OCI-LY3 (cell line): ENCODE results near the gene WDR59.
"Not testable (repeated sequence)": the region's sequence is repeated elsewhere in the genome, so short reads cannot be mapped to it uniquely, and the experiment has no call there.

Experiments used
- H2AFZ ChIP-seq: fragments of 200-600, 300-600 bp; shearing (Covaris generic); 2 replicates; pipeline ENCODE4 v1.6.0; 2014; ENCODE audit warnings: antibody characterized with exemption, low read depth, low read length
- H3K27ac ChIP-seq: fragments of 200-600, 300-600 bp; sonication (generic); 2 replicates; pipeline ENCODE4 v1.5.1; 2014; ENCODE audit warnings: mild to moderate bottlenecking, low read length, moderate library complexity, mixed read lengths
- H3K27me3 ChIP-seq: fragments of 200-600, 300-600 bp; sonication (generic); 2 replicates; pipeline ENCODE4 v1.6.1; 2014; ENCODE audit warnings: low read depth, low read length, mixed read lengths
- H3K36me3 ChIP-seq: fragments of 200-600, 300-600 bp; sonication (generic); replicated peaks from 2 replicates; pipeline ENCODE3; 2014; ENCODE audit warnings: low read depth, low read length, mixed read lengths
- H3K4me1 ChIP-seq: fragments of 300-600, 200-600 bp; sonication (generic); 2 replicates; pipeline ENCODE4 v1.6.1; 2014; ENCODE audit warnings: low read length, mixed read lengths
- H3K4me2 ChIP-seq: fragments of 200-600, 300-600 bp; sonication (generic); 2 replicates; pipeline ENCODE4 v1.6.1; 2014; ENCODE audit warnings: low read length, mixed read lengths
- H3K4me3 ChIP-seq: fragments of 300-600, 200-600 bp; sonication (generic); 2 replicates; pipeline ENCODE4 v1.5.1; 2014; ENCODE audit warnings: antibody characterized with exemption, mild to moderate bottlenecking, low read length, moderate library complexity
- H3K79me2 ChIP-seq: fragments of 300-600, 200-600 bp; shearing (Covaris generic); 2 replicates; pipeline ENCODE4 v1.6.1; 2014; ENCODE audit warnings: mild to moderate bottlenecking, low read length, mixed read lengths
- H3K9ac ChIP-seq: fragments of 300-600, 200-600 bp; shearing (Covaris generic); 2 replicates; pipeline ENCODE4 v1.6.0; 2014; ENCODE audit warnings: mild to moderate bottlenecking, low read length, moderate library complexity
- H3K9me3 ChIP-seq: fragments of 200-600, 300-600 bp; shearing (Covaris generic); 2 replicates; pipeline ENCODE4 v1.6.1; 2014; ENCODE audit warnings: low read length, mixed read lengths; ENCODE audit not compliant: insufficient read depth
- H4K20me1 ChIP-seq: fragments of 200-600, 300-600 bp; sonication (generic); 2 replicates; pipeline ENCODE4 v1.6.1; 2016; ENCODE audit warnings: low read length, mixed read lengths; ENCODE audit not compliant: insufficient read depth
- CTCF ChIP-seq: fragments of 200-600, 300-600 bp; sonication (generic); IDR thresholded peaks from 2 replicates; pipeline ENCODE4 v1.5.1; 2014; ENCODE audit warnings: antibody characterized with exemption, low read length, low read depth
- EZH2phosphoT487 ChIP-seq: fragments of 200-600 bp; shearing (Covaris generic); IDR thresholded peaks from 2 replicates; pipeline ENCODE4 v1.6.1; 2018; ENCODE audit warnings: antibody characterized with exemption, mixed run types, low read depth

Gene WDR59

GRCh38 chr16:74847202-74847601 lies 137.7 kb downstream of the WDR59 start:
- H3K36me3 ChIP-seq, result no peaks in the 10 kb centered on the region
- H3K27me3 ChIP-seq, result no peaks in the 10 kb centered on the region; the same call in 1 of the 2 replicates
- H4K20me1 ChIP-seq, result no peaks in the 10 kb centered on the region
- H3K9ac ChIP-seq, result no peak overlapping the region
- no peak overlapping the region for H3K27ac ChIP-seq
- TF ChIP-seq CTCF, result no peak
- no peak for TF ChIP-seq EZH2phosphoT487
- H2AFZ ChIP-seq, result peak overlapping the region; percentile 13; the same call in 1 of the 2 replicates
- H3K4me2 ChIP-seq, result peak overlapping the region; percentile 46
- H3K4me3 ChIP-seq, result no peak overlapping the region
- no peaks in the 10 kb centered on the region for H3K9me3 ChIP-seq
- H3K79me2 ChIP-seq, result no peaks in the 10 kb centered on the region
- peaks cover 20% of the 10 kb centered on the region for H3K4me1 ChIP-seq

GRCh38 chr16:74846714-74847113 lies 138.2 kb downstream of the WDR59 start:
- H3K9me3 ChIP-seq, result no peaks in the 10 kb centered on the region
- H3K27me3 ChIP-seq, result peaks cover 4% of the 10 kb centered on the region
- peaks cover 20% of the 10 kb centered on the region for H3K4me1 ChIP-seq
- TF ChIP-seq EZH2phosphoT487, result no peak
- no peak for TF ChIP-seq CTCF
- H3K79me2 ChIP-seq, result no peaks in the 10 kb centered on the region
- H3K9ac ChIP-seq, result no peak overlapping the region
- peak overlapping the region; percentile 13; the same call in 1 of the 2 replicates for H2AFZ ChIP-seq
- H3K4me3 ChIP-seq, result no peak overlapping the region
- peak overlapping the region; percentile 46 for H3K4me2 ChIP-seq
- H3K36me3 ChIP-seq, result no peaks in the 10 kb centered on the region
- H4K20me1 ChIP-seq, result no peaks in the 10 kb centered on the region
- no peak overlapping the region for H3K27ac ChIP-seq

GRCh38 chr16:74844041-74844980 lies 140.6 kb downstream of the WDR59 start:
- no peaks in the 10 kb centered on the region for H3K79me2 ChIP-seq
- no peaks in the 10 kb centered on the region for H4K20me1 ChIP-seq
- H3K27me3 ChIP-seq, result peaks cover 4% of the 10 kb centered on the region
- H3K27ac ChIP-seq, result no peak overlapping the region
- no peaks in the 10 kb centered on the region for H3K36me3 ChIP-seq
- peaks cover 11% of the 10 kb centered on the region for H3K4me1 ChIP-seq
- no peak overlapping the region for H3K9ac ChIP-seq
- H3K4me2 ChIP-seq, result no peak overlapping the region
- no peak overlapping the region for H2AFZ ChIP-seq
- no peaks in the 10 kb centered on the region for H3K9me3 ChIP-seq
- no peak for TF ChIP-seq EZH2phosphoT487
- no peak for TF ChIP-seq CTCF
- no peak overlapping the region for H3K4me3 ChIP-seq

GRCh38 chr16:74843381-74844035 lies 141.4 kb downstream of the WDR59 start:
- not testable (repeated sequence) for H3K4me2 ChIP-seq, H4K20me1 ChIP-seq, H3K9me3 ChIP-seq, H3K27ac ChIP-seq, H3K27me3 ChIP-seq, H3K36me3 ChIP-seq, H3K79me2 ChIP-seq, H3K4me3 ChIP-seq, H3K9ac ChIP-seq, H2AFZ ChIP-seq
- H3K4me1 ChIP-seq, result peaks cover 11% of the 10 kb centered on the region
